Parathyroid adenoma (tissue), 2 donors: Measurements from ENCODE around the gene NXN.

Experiments
- H2AFZ ChIP-seq: fragments of 300-600 bp; sonication (generic); one replicate; pipeline ENCODE4 v1.7.0; 2017; ENCODE audit warnings: antibody characterized with exemption, mild to moderate bottlenecking
- H3K27ac ChIP-seq: fragments of 300-600 bp; sonication (generic); one replicate; pipeline ENCODE4 v1.7.0; 2017
- H3K27me3 ChIP-seq: fragments of 300-600 bp; sonication (generic); one replicate; pipeline ENCODE4 v1.7.0; 2017; ENCODE audit warnings: low read length; ENCODE audit not compliant: control insufficient read depth, insufficient read depth
- H3K36me3 ChIP-seq: fragments of 300-600 bp; sonication (generic); one replicate; pipeline ENCODE4 v1.7.0; 2017; ENCODE audit warnings: low read length; ENCODE audit not compliant: control insufficient read depth, insufficient read depth
- H3K4me1 ChIP-seq: fragments of 300-600 bp; sonication (generic); one replicate; pipeline ENCODE4 v1.7.0; 2017; ENCODE audit warnings: control low read depth
- H3K4me2 ChIP-seq: fragments of 300-600 bp; sonication (generic); one replicate; pipeline ENCODE4 v1.7.0; 2017; ENCODE audit warnings: low read length
- H3K4me3 ChIP-seq: fragments of 300-600 bp; sonication (generic); one replicate; pipeline ENCODE4 v1.7.0; 2017; ENCODE audit warnings: low read depth, low read length
- H3K79me2 ChIP-seq: fragments of 300-600 bp; sonication (generic); one replicate; pipeline ENCODE4 v1.7.0; 2017; ENCODE audit warnings: control low read depth
- H3K9ac ChIP-seq: fragments of 300-600 bp; sonication (generic); one replicate; pipeline ENCODE4 v1.7.0; 2017; ENCODE audit warnings: mild to moderate bottlenecking
- H3K9me3 ChIP-seq: fragments of 300-600 bp; sonication (generic); one replicate; pipeline ENCODE4 v1.7.0; 2017; ENCODE audit warnings: low read length; ENCODE audit not compliant: control insufficient read depth
- TF ChIP-seq, protein P1 (sequence below): fragments of 300-600 bp; sonication (generic); IDR thresholded peaks from one replicate; pipeline ENCODE4 v1.7.0; 2017; ENCODE audit warnings: antibody characterized with exemption, mild to moderate bottlenecking
- donor health status: primary hyperparathyroidism.

NXN gene

DNA sequence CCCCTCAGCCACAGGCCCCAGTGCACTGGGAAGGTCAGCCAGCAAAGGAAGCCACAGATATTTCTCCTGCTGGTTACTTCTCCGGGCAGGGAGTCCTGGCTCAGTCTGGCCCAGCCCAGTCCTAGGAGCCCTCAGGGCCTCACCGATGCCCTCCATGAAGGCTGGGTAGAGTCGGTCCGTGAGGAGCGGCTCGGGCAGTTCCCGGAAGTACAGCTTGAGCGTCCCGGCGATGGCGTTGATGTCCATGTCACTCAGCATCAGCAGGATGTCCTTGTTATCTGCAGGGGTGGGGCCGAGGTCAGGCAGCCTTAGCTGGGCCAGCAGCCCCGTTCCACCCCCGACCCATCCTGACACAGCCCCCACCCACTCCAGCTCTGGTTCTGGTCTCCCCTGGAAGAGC is 31.0 kb upstream of the NXN start:
- no peak overlapping the region for H3K27ac ChIP-seq
- no peaks in the 10 kb centered on the region for H3K27me3 ChIP-seq
- H3K4me2 ChIP-seq = no peak overlapping the region
- H3K9me3 ChIP-seq = no peaks in the 10 kb centered on the region
- H3K4me3 ChIP-seq = no peak overlapping the region
- H3K4me1 ChIP-seq = no peaks in the 10 kb centered on the region
- H2AFZ ChIP-seq = no peak overlapping the region
- no peak overlapping the region for H3K9ac ChIP-seq
- TF ChIP-seq, protein P1, sequence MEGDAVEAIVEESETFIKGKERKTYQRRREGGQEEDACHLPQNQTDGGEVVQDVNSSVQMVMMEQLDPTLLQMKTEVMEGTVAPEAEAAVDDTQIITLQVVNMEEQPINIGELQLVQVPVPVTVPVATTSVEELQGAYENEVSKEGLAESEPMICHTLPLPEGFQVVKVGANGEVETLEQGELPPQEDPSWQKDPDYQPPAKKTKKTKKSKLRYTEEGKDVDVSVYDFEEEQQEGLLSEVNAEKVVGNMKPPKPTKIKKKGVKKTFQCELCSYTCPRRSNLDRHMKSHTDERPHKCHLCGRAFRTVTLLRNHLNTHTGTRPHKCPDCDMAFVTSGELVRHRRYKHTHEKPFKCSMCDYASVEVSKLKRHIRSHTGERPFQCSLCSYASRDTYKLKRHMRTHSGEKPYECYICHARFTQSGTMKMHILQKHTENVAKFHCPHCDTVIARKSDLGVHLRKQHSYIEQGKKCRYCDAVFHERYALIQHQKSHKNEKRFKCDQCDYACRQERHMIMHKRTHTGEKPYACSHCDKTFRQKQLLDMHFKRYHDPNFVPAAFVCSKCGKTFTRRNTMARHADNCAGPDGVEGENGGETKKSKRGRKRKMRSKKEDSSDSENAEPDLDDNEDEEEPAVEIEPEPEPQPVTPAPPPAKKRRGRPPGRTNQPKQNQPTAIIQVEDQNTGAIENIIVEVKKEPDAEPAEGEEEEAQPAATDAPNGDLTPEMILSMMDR = no peak
- no peaks in the 10 kb centered on the region for H3K36me3 ChIP-seq
- H3K79me2 ChIP-seq = no peaks in the 10 kb centered on the region

DNA sequence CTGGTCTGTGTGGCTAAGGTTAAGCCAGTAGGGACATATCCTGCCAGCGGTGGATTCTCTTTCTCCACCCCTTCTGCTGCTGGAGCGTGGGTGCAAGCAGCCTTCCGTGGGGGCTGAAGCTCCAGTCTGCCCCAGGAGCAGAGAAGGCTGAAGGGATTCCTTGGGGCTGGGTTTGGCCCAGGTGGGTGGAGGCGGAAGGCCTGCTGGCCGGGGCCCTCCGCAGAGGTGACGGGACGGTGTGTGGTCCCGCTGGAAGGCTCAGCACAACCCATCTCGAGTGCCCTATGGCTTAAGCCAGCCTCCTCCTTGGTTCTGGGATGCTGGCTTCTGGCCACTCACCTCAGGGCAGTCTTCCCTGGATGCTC is 30.5 kb upstream of the NXN start:
- Histone ChIP-seq H3K27me3 (no peaks in the 10 kb centered on the region), H3K4me1 (no peaks in the 10 kb centered on the region), H3K4me2 (no peak overlapping the region), H2AFZ (no peak overlapping the region), H3K9me3 (no peaks in the 10 kb centered on the region), H3K4me3 (no peak overlapping the region), H3K79me2 (no peaks in the 10 kb centered on the region), H3K9ac (no peak overlapping the region), H3K27ac (no peak overlapping the region), H3K36me3 (no peaks in the 10 kb centered on the region)
- TF ChIP-seq, protein P1 = no peak

DNA sequence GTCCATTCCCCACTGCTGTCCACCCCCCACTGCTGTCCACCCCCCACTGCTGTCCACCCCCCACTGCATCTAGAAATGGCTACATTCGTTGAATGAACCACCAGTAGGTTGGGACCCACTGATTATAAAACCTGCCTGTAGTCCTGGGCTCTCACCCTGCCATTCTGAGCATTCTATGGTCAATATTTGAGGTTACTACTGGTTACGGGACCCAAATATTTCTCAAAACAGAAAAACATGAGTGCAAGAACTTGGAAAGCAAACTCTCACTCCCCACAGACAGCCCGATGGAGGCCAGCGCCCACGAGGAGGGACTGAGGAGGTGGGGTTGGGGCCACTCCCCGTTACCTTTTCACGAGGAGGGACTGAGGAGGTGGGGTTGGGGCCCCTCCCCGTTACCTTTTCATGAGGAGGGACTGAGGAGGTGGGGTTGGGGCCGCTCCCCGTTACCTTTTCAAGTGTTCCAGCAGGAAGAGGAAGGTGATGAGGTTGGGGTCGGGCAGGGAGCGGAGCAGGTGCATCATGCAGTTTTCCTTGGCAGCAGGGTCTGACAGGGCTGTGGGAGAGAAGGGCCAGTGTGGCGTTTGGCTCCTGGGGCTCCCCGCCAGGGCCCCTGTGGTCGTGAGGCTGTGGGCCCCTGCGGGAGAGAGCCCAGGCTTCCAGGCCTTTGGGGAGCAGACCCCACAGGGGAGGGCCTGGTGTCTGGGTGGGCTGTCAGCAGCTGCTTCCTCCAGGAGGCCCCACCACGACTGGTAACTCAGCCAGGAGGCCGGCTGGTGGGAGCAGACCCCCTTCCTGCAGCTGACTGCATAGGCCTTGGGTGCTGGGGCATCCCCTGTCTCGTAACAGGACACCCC is 29.9 kb upstream of the NXN start:
- no peak overlapping the region for H3K27ac ChIP-seq
- H3K27me3 ChIP-seq = no peaks in the 10 kb centered on the region
- TF ChIP-seq, protein P1 = no peak
- no peak overlapping the region for H3K4me2 ChIP-seq
- H3K4me1 ChIP-seq = no peaks in the 10 kb centered on the region
- H3K36me3 ChIP-seq = no peaks in the 10 kb centered on the region
- no peak overlapping the region for H2AFZ ChIP-seq
- H3K9ac ChIP-seq = no peak overlapping the region
- no peaks in the 10 kb centered on the region for H3K9me3 ChIP-seq
- H3K79me2 ChIP-seq = no peaks in the 10 kb centered on the region
- no peak overlapping the region for H3K4me3 ChIP-seq

DNA sequence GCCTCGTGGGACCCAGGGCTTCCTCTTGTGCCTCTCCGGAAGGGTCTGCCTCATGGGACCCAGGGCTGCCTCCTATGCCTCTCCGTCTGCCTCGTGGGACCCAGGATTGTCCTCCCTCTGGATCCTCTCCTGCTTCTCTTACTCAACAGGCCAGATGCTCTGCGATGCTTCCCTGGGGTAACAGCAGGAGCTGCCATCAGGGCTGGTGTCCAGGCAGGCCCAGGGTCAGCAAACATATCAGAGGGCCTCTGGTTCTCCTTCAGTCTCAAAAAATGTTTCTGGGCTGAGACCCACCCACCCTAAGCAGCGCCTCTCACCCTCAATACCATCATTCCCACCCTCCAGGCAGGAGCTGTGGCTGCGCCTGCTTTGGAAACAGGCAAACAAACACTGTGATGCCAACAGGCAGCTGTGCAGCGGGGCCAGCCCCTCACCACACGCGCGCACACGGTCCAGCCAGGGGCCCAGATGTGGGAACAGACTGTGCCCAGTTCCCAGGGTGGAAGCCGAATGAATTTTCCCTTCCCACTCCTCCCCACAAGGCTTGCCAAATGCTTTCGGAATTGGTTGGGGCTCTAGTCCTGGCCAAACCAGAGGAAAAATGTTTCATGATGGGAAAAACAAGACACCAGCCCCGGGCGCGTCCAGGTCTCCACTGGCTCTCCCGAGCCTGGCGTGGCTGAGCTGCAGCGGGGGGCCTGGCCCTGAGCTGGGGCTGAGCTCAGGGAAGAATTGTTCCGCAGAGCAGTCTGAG is 28.6 kb upstream of the NXN start:
- Histone ChIP-seq H3K79me2 (no peaks in the 10 kb centered on the region), H3K27ac (no peak overlapping the region), H3K4me2 (no peak overlapping the region), H3K36me3 (no peaks in the 10 kb centered on the region), H3K9ac (no peak overlapping the region), H3K4me3 (no peak overlapping the region), H3K4me1 (no peaks in the 10 kb centered on the region), H3K9me3 (no peaks in the 10 kb centered on the region), H2AFZ (no peak overlapping the region), H3K27me3 (no peaks in the 10 kb centered on the region)
- TF ChIP-seq, protein P1 = no peak
